WERI-Rb-1 (cell line): ENCODE results near the gene ATP2C2.

Source experiments
- DNase-seq: peaks from one replicate; pipeline ENCODE4 v3.0.0-alpha.2; 2020
- H3K27ac ChIP-seq: fragments of 250-450 bp; sonication (Bioruptor Pico); 2 replicates; pipeline ENCODE4 v1.5.1; 2020; ENCODE audit warnings: mild to moderate bottlenecking, moderate library complexity
- H3K27me3 ChIP-seq: fragments of 250-450 bp; sonication (Bioruptor Pico); 2 replicates; pipeline ENCODE4 v1.5.1; 2021; ENCODE audit warnings: mild to moderate bottlenecking, low read depth, moderate library complexity; ENCODE audit not compliant: insufficient read depth, severe bottlenecking
- H3K36me3 ChIP-seq: fragments of 250-450 bp; sonication (Bioruptor Pico); 2 replicates; pipeline ENCODE4 v1.5.1; 2020; ENCODE audit warnings: mild to moderate bottlenecking, moderate library complexity
- H3K4me3 ChIP-seq: 2 replicates; pipeline ENCODE4 v1.5.1; 2011; ENCODE audit warnings: low read depth, mild to moderate bottlenecking, control low read depth, low read length
- H3K9me3 ChIP-seq: fragments of 250-450 bp; sonication (Bioruptor Pico); 2 replicates; pipeline ENCODE4 v1.5.1; 2021; ENCODE audit warnings: mild to moderate bottlenecking, moderate library complexity; ENCODE audit not compliant: severe bottlenecking
- CTCF ChIP-seq: IDR thresholded peaks from 2 replicates; pipeline ENCODE4 v1.5.1; 2011; ENCODE audit warnings: low read depth, mild to moderate bottlenecking, control low read depth, inconsistent platforms, low read length

Gene ATP2C2

GRCh38 chr16:84486551-84487235, 118.4 kb downstream of the ATP2C2 start:
- no peaks in the 10 kb centered on the region for H3K27me3 ChIP-seq
- DNase-seq: no peak
- no peaks in the 10 kb centered on the region for H3K9me3 ChIP-seq
- H3K27ac ChIP-seq: no peak overlapping the region
- H3K4me3 ChIP-seq: no peak overlapping the region
- no peaks in the 10 kb centered on the region for H3K36me3 ChIP-seq
- no peak for TF ChIP-seq CTCF

GRCh38 chr16:84487358-84487757, 119.0 kb downstream of the ATP2C2 start:
- TF ChIP-seq CTCF: no peak
- no peaks in the 10 kb centered on the region for H3K36me3 ChIP-seq

GRCh38 chr16:84489131-84489530, 120.8 kb downstream of the ATP2C2 start:
- peaks cover 3% of the 10 kb centered on the region; the same call in 1 of the 2 replicates for H3K36me3 ChIP-seq
- DNase-seq: no peak
- H3K27ac ChIP-seq: no peak overlapping the region
- no peak overlapping the region for H3K4me3 ChIP-seq
- no peaks in the 10 kb centered on the region for H3K27me3 ChIP-seq
- H3K9me3 ChIP-seq: no peaks in the 10 kb centered on the region
- TF ChIP-seq CTCF: no peak

More at GRCh38 chr16:84487358-84487757, 119.0 kb downstream of the ATP2C2 start:
- no peaks in the 10 kb centered on the region for H3K9me3 ChIP-seq
- no peak overlapping the region for H3K27ac ChIP-seq
- no peak for DNase-seq
- no peaks in the 10 kb centered on the region for H3K27me3 ChIP-seq
- H3K4me3 ChIP-seq: no peak overlapping the region

GRCh38 chr16:84495506-84495905, 127.2 kb downstream of the ATP2C2 start:
- Histone ChIP-seq H3K27me3 (no peaks in the 10 kb centered on the region), H3K4me3 (no peak overlapping the region), H3K27ac (no peak overlapping the region), H3K9me3 (no peaks in the 10 kb centered on the region), H3K36me3 (peaks cover 3% of the 10 kb centered on the region; the same call in 1 of the 2 replicates)
- TF ChIP-seq CTCF: no peak
- DNase-seq: no peak

- DNase-seq: no peak
- TF ChIP-seq CTCF: no peak
- Histone ChIP-seq H3K4me3 (no peak overlapping the region), H3K27ac (no peak overlapping the region), H3K36me3 (peaks cover 3% of the 10 kb centered on the region; the same call in 1 of the 2 replicates), H3K27me3 (no peaks in the 10 kb centered on the region), H3K9me3 (no peaks in the 10 kb centered on the region)
Measured at GRCh38 chr16:84496991-84497390, 128.7 kb downstream of the ATP2C2 start.
